Caco-2 (cell line): ENCODE data around the gene MYH9. TPM values are rescaled to one million over a fixed set of nuclear protein-coding genes. Genes with fewer than 3 reads are reported as not detected.
"Not testable (repeated sequence)": the region's sequence is repeated elsewhere in the genome, so short reads cannot be mapped to it uniquely, and the experiment has no call there.

Experiments
- BruUV-seq: library from RNA; stranded (reverse); fragments of 400-500 nt; replicated peaks from 2 replicates; lab custom pipeline; 2021; lab: Mats Ljungman, UMichigan
- CTCF ChIA-PET: fragments of 300-600 bp; sonication (Branson Sonifier 250); formaldehyde crosslinking; loops from one replicate; lab custom pipeline; 2022; ENCODE audit warnings: antibody characterized with exemption; lab: Charles Lee
- POLR2A ChIA-PET: fragments of 300-600 bp; sonication (Branson Sonifier 250); formaldehyde crosslinking; loops from one replicate; lab custom pipeline; 2022; ENCODE audit warnings: antibody characterized with exemption; lab: Charles Lee
- DNase-seq, 2 experiments: peaks; one replicate each; pipeline versions ENCODE4 v3.0.0 to v3.0.0-alpha.2; 2020 to 2022
- H3K27me3 ChIP-seq: replicated peaks from 2 replicates; pipeline ENCODE4 v1.6.0; 2011; ENCODE audit warnings: low read length; ENCODE audit not compliant: control insufficient read depth, insufficient read depth
- H3K36me3 ChIP-seq: 2 replicates; pipeline ENCODE4 v1.5.1; 2011; ENCODE audit warnings: low read length; ENCODE audit not compliant: control insufficient read depth, insufficient read depth
- H3K4me1 ChIP-seq: fragments of 250-450 bp; sonication (Bioruptor Pico); 2 replicates; pipeline ENCODE4 v1.5.1; 2020; ENCODE audit warnings: mild to moderate bottlenecking
- H3K4me3 ChIP-seq: 2 replicates; pipeline ENCODE4 v1.5.1; 2011; ENCODE audit warnings: low read depth, mild to moderate bottlenecking, control low read depth, low read length
- H3K9me3 ChIP-seq: fragments of 250-450 bp; sonication (Bioruptor Pico); 2 replicates; pipeline ENCODE4 v1.5.1; 2020; ENCODE audit warnings: mild to moderate bottlenecking, moderate library complexity
- H3K27ac Mint-ChIP-seq: one replicate; pipeline ENCODE4 v1.8.0; 2022; ENCODE audit warnings: mixed read lengths; ENCODE audit not compliant: unreplicated experiment
- H3K27me3 Mint-ChIP-seq: one replicate; pipeline ENCODE4 v1.8.0; 2022; ENCODE audit warnings: mixed read lengths; ENCODE audit not compliant: insufficient read depth, unreplicated experiment
- H3K36me3 Mint-ChIP-seq: one replicate; pipeline ENCODE4 v1.8.0; 2022; ENCODE audit warnings: mild to moderate bottlenecking, mixed read lengths; ENCODE audit not compliant: insufficient read depth, unreplicated experiment
- H3K4me1 Mint-ChIP-seq: one replicate; pipeline ENCODE4 v1.8.0; 2022; ENCODE audit warnings: low read depth, mixed read lengths; ENCODE audit not compliant: unreplicated experiment
- H3K4me3 Mint-ChIP-seq: one replicate; pipeline ENCODE4 v1.8.0; 2022; ENCODE audit warnings: mild to moderate bottlenecking, moderate library complexity, mixed read lengths; ENCODE audit not compliant: unreplicated experiment
- H3K9me3 Mint-ChIP-seq: one replicate; pipeline ENCODE4 v1.8.0; 2022; ENCODE audit warnings: mixed read lengths; ENCODE audit not compliant: unreplicated experiment
- CTCF ChIP-seq, 2 experiments: fragments of 200-600 bp in 1 of 2; IDR thresholded peaks; 1 replicate in 1 of 2; 2 replicates in 1 of 2; pipeline versions ENCODE4 v1.5.1 to v1.8.0; 2011 to 2022; ENCODE audit warnings: antibody characterized with exemption in 1 of 2, control low read depth in 1 of 2, inconsistent platforms in 1 of 2, low read depth in 1 of 2, low read length in 1 of 2, mild to moderate bottlenecking in 1 of 2, moderate library complexity in 1 of 2; ENCODE audit not compliant: insufficient read depth in 1 of 2, severe bottlenecking in 1 of 2, unreplicated experiment in 1 of 2
- intact Hi-C: fragments of 100-400 bp; cut with micrococcal nuclease; formaldehyde crosslinking; loops from one replicate; pipeline ENCODE4 v1.10.0; 2022; ENCODE audit not compliant: unreplicated experiment
- total RNA-seq: library from RNA; stranded (reverse); gene quantifications from 2 replicates; pipeline ENCODE4 v1.2.3, GENCODE V29; 2022

Gene MYH9
- total RNA-seq, 1 experiment from 2014 or later, result 513 TPM

- intact Hi-C loops, result loop anchor here (1.0 to 2.0 kb wide), 4 partner anchors 9 to 45 kb away; no protein-coding TSS in a partner anchor
These were observed 22.4 kb upstream of the MYH9 start for GRCh38 chr22:36409911-36410756.

GRCh38 chr22:36409554-36409910, 21.8 kb upstream of the MYH9 start:
- CTCF ChIA-PET, result interaction anchor here (1.0 to 1.1 kb wide), 2 partner anchors 61 to 108 kb away, joined by 3 to 9 read pairs; no protein-coding TSS in a partner anchor
- TSS peak; percentile 98 for BruUV-seq

More at GRCh38 chr22:36409911-36410756, 22.4 kb upstream of the MYH9 start:
- H3K4me1 Mint-ChIP-seq, result peaks cover 13% of the 10 kb centered on the region
- H3K9me3 ChIP-seq, result no peaks in the 10 kb centered on the region
- peaks cover 21% of the 10 kb centered on the region for H3K4me1 ChIP-seq
- H3K27me3 ChIP-seq, result no peaks in the 10 kb centered on the region
- CTCF ChIA-PET, result interaction anchor here (0.6 to 1.1 kb wide), 5 partner anchors 49 to 109 kb away, joined by 3 to 9 read pairs (median 3); no protein-coding TSS in a partner anchor
- no peaks in the 10 kb centered on the region for H3K27me3 Mint-ChIP-seq
- TSS peak; percentile 99 for BruUV-seq
- peaks cover 1% of the 10 kb centered on the region; the same call in 1 of the 2 replicates for H3K36me3 ChIP-seq
- no peaks in the 10 kb centered on the region for H3K9me3 Mint-ChIP-seq
- TF ChIP-seq CTCF (IDR thresholded peaks at IDR 0.05; ENCODE audit: insufficient read depth in 1 of 2, low read depth in 1 of 2, low read length in 1 of 2, severe bottlenecking in 1 of 2, unreplicated experiment in 1 of 2), result peak; percentile 10 to 11
- H3K4me3 Mint-ChIP-seq, result peak overlapping the region; percentile 69
- H3K36me3 Mint-ChIP-seq, result peaks cover 10% of the 10 kb centered on the region
- H3K27ac Mint-ChIP-seq, result peak overlapping the region; percentile 90
- POLR2A ChIA-PET, result interaction anchor here (0.6 to 2.4 kb wide), 16 partner anchors 9 to 109 kb away, joined by 3 to 26 read pairs (median 4); partner anchors contain the start of genes MYH9 and TXN2
- H3K4me3 ChIP-seq, result peak overlapping the region; percentile 45
- peak; percentile 98 to 99 for DNase-seq

GRCh38 chr22:36409056-36409455, 21.3 kb upstream of the MYH9 start:
- no peaks in the 10 kb centered on the region for H3K9me3 Mint-ChIP-seq
- Histone ChIP-seq H3K9me3 (no peaks in the 10 kb centered on the region), H3K27me3 (no peaks in the 10 kb centered on the region), H3K4me1 (peaks cover 21% of the 10 kb centered on the region), H3K36me3 (peaks cover 1% of the 10 kb centered on the region; the same call in 1 of the 2 replicates), H3K4me3 (peak overlapping the region; percentile 45)
- H3K27ac Mint-ChIP-seq, result peak overlapping the region; percentile 90
- peaks cover 10% of the 10 kb centered on the region for H3K36me3 Mint-ChIP-seq
- H3K27me3 Mint-ChIP-seq, result no peaks in the 10 kb centered on the region
- H3K4me1 Mint-ChIP-seq, result peaks cover 13% of the 10 kb centered on the region
- peak overlapping the region; percentile 69 for H3K4me3 Mint-ChIP-seq
- ChIA-PET CTCF (no interaction called here), POLR2A (interaction anchor here (1.0 to 2.4 kb wide), 2 partner anchors 11 to 21 kb away, joined by 3 to 26 read pairs; partner anchors contain the start of gene MYH9)
- no peak for DNase-seq
- no TSS peak for BruUV-seq
- no peak for TF ChIP-seq CTCF (IDR thresholded peaks at IDR 0.05; ENCODE audit: insufficient read depth in 1 of 2, low read depth in 1 of 2, low read length in 1 of 2, severe bottlenecking in 1 of 2, unreplicated experiment in 1 of 2)
- intact Hi-C loops, result no loop called here

More at GRCh38 chr22:36409554-36409910, 21.8 kb upstream of the MYH9 start:
- intact Hi-C loops, H3K36me3 ChIP-seq, H3K9me3 ChIP-seq, H3K27me3 ChIP-seq, DNase-seq, H3K36me3 Mint-ChIP-seq, H3K9me3 Mint-ChIP-seq, H3K27me3 Mint-ChIP-seq: not testable (repeated sequence)
- H3K4me1 Mint-ChIP-seq, result peaks cover 13% of the 10 kb centered on the region
- peaks cover 21% of the 10 kb centered on the region for H3K4me1 ChIP-seq
- peak overlapping the region; percentile 45 for H3K4me3 ChIP-seq
- H3K4me3 Mint-ChIP-seq, result peak overlapping the region; percentile 69
- POLR2A ChIA-PET, result interaction anchor here (0.6 to 2.4 kb wide), 12 partner anchors 10 to 61 kb away, joined by 3 to 26 read pairs (median 4); partner anchors contain the start of gene MYH9
- H3K27ac Mint-ChIP-seq, result peak overlapping the region; percentile 90
